HG03025 (cell line): Measurements from ENCODE around the gene SEMA3A.
"Not testable (repeated sequence)": the region's sequence is repeated elsewhere in the genome, so short reads cannot be mapped to it uniquely, and the experiment has no call there.

Experiments used
- ATAC-seq: cut with Tn5 transposase; IDR thresholded peaks from one replicate; pipeline ENCODE4 v1.9.1; 2021; ENCODE audit warnings: mild to moderate bottlenecking, moderate library complexity; ENCODE audit not compliant: unreplicated experiment, low FRiP score

Gene SEMA3A

DNA sequence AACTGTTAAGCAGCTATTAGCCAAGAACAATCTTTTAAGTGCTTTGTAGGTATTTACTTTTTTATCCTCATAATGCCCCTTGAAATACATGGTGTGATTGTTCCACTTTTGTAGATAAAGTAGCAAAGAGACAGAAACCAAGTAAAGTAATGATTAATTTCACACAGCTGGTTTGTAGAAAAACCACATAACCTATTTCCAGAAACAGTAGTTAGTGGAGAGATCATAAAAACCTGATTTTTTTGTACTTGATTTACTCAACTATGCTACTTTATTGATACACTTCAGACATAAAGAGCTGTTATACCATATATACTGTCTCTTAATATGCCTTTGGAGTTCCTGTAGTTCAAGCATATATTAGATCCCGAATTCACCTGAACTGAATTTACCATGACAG lies 118.4 kb downstream of the SEMA3A start:
- no peak for ATAC-seq

GRCh38 chr7:84073186-84073875 lies 121.3 kb downstream of the SEMA3A start:
- no peak for ATAC-seq

- ATAC-seq, result no peak
Measured at GRCh38 chr7:84070770-84071169, 123.8 kb downstream of the SEMA3A start.

GRCh38 chr7:84069999-84070500 lies 124.5 kb downstream of the SEMA3A start:
- ATAC-seq, result no peak

DNA sequence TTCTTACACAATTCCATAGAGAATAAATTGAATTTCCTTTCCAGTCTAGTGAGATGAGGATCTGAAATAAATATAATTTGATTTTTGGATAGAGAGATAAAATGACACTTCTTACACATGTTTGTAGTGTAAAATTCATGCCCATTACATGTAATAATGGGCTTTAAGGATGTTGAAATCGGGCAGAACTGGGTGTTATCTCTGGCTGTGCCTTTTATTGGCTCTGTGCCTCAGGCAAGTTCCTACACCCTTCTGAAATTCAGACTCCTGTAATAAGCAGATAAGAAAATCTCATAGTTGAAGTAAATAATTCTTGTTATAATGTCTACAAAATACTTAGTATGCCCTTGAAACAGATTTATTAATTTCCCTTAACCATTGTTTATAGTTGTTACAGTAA lies 125.6 kb downstream of the SEMA3A start:
- no peak for ATAC-seq

DNA sequence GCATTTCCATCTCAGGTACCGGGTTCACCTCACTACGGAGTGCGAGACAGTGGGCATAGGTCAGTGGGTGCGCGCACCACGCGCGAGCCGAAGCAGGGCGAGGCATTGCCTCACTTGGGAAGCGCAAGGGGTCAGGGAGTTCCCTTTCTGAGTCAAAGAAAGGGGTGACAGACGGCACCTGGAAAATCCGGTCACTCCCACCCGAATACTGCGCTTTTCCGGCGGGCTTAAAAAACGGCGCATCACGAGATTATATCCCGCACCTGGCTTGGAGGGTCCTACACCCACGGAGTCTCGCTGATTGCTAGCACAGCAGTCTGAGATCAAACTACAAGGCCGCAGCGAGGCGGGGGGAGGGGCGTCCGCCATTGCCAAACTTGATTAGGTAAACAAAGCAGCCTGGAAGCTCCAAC lies 132.1 kb downstream of the SEMA3A start:
- ATAC-seq, result not testable (repeated sequence)

DNA sequence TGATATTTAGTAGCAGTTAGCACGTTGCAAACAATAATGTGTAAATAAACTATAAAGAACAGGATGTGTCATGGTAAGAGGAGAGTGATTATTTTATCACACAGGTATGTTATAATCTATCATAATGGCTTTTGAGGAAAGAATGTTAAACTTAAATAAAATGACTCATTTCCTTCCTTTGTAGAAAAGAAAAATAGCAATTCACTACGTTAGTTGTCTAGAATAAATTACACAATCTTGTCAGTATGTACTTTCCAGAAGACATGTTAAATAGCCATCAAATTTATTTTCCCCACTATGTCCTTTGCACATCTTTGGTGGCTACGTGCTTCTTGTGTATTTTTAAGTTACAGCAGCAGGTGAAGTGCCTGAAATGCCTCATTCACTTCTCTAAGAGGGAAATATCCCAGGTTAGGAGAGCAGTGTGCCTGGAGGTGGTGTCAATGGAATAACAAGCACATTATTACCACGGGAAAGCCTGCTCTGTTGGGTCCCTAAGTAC lies 133.8 kb downstream of the SEMA3A start:
- no peak for ATAC-seq

GRCh38 chr7:84060000-84060399 lies 134.6 kb downstream of the SEMA3A start:
- ATAC-seq, result no peak

GRCh38 chr7:84058311-84059076 lies 136.1 kb downstream of the SEMA3A start:
- no peak for ATAC-seq

DNA sequence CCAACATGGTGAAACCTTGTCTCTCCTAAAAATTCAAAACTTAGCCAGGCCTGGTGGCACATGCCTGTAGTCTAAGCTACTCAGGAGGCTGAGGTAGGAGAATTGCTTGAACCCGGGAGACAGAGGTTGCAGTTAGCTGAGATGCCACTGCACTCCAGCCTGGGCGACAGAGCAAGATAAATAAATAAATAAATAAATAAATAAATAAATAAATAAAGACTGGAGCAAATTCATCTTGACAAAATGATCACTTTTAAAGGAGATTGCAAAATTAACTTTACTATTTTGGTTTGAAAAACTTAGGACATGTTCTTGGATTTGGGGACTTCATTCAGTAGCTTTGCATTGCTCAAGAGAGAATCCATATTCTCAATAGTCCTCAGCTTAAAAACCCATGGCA lies 137.0 kb downstream of the SEMA3A start:
- no peak for ATAC-seq

- ATAC-seq, result no peak
Measured at GRCh38 chr7:84055904-84056605, 138.5 kb downstream of the SEMA3A start.

- not testable (repeated sequence) for ATAC-seq
Measured at GRCh38 chr7:84055199-84055598, 139.4 kb downstream of the SEMA3A start.

GRCh38 chr7:84049071-84049836 lies 145.3 kb downstream of the SEMA3A start:
- no peak for ATAC-seq

- ATAC-seq, result no peak
Measured at GRCh38 chr7:84047085-84047484, 147.5 kb downstream of the SEMA3A start.

DNA sequence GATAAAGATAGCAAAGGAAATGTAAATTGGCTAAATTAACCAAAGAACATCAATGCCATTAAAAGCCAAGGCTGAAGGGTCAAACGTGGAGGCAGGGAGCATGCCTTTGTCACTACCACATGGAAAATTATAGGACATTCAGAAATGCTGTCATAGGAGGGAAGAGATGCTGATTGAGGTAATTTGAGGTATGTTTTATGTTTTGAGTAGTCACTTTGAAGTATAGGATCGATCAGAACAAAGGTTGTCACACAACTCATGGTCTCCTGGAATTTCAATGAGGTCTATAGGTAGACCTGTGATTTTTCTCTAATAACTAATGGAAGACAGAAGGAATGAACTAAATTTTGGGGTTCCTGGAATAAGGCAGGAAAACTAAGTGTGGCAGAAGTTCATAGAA lies 149.8 kb downstream of the SEMA3A start:
- no peak for ATAC-seq

DNA sequence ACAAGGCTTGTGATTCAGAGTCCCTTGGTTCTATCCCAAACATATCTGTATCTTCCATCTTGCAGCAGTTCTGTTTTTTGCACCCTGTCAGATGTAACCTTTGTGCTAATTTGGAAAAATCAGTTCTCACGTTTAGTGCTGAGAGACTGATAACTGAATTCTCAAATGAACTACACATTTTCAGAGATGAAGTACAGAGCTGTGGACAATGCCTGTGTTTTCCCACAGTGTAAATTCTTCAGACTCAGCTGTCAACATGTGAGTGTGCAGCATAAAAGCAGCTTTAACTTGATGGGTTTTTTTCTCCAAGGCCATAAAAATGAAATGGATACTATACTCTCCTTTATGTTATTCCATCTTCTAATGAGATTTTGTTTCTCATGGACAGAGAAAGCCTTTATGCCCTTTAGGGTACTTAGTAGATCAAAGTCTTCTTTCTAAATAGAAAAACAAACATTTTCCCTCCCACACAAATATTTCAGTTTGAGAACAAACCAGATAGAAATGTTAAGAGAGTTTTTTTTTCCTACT lies 150.9 kb downstream of the SEMA3A start:
- no peak for ATAC-seq

DNA sequence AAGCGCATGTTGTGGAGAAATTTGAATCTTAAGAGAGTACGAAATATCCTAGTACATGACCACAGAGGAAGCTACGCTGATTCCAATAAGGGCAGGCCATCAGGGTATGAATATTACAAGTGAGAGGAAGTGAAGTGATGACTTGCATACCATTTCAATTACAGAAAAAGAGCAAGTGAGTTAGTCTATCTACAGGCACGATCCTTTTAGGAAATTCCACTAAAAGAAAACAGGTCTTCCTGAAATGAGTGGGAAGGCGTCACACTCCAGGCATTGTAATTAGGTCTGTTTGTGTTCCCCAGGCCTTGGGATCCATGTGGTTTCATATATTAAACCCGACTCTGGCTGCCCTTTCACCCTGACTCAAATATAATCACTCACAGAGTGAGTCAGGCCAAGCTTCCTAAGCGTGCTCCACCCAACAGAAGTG lies 152.5 kb downstream of the SEMA3A start:
- ATAC-seq, result no peak

GRCh38 chr7:84041649-84042048 lies 152.9 kb downstream of the SEMA3A start:
- ATAC-seq, result no peak

DNA sequence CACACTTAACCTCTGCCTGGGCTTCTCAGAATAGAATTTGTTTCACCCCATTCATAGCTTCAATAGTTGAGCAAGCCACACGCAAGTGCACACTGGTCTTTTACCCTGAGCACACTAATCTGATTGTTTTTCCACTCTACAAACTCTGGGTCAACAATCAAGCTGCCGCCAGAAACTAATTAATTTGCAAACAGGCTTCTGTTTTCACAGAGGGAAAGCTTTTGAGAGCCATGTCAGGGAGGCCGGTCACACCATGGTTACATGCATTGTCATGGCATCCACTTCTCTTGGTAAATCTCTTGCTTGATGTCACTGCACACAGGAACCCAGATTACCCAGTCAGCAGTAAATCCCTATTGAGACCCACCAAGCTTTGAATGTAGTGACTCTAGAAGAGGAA lies 154.2 kb downstream of the SEMA3A start:
- ATAC-seq, result no peak

GRCh38 chr7:84039432-84039831 lies 155.2 kb downstream of the SEMA3A start:
- no peak for ATAC-seq
